Mesenchymal stem cell (in vitro differentiated cells and primary cell): ENCODE data around the gene TBC1D22A.

Experiments
- DNase-seq: peaks from one replicate; pipeline ENCODE4 v3.0.0-alpha.2; 2013
- H2AFZ ChIP-seq: one replicate; pipeline ENCODE4 v1.6.1; 2013; ENCODE audit warnings: low read depth, mild to moderate bottlenecking, control low read depth, inconsistent platforms, low read length, moderate library complexity
- H2AK5ac ChIP-seq: 2 replicates; pipeline ENCODE4 v1.6.1; 2013; ENCODE audit warnings: low read length, moderate library complexity, mild to moderate bottlenecking, inconsistent platforms; ENCODE audit not compliant: severe bottlenecking
- H2BK120ac ChIP-seq: one replicate; pipeline ENCODE4 v1.6.1; 2013; ENCODE audit warnings: low read depth, mild to moderate bottlenecking, inconsistent platforms, low read length, moderate library complexity
- H2BK12ac ChIP-seq, 2 experiments: one replicate each; pipeline ENCODE4 v1.6.1; 2013; ENCODE audit warnings: inconsistent platforms in 2 of 2, low read length in 2 of 2, mild to moderate bottlenecking in 2 of 2, moderate library complexity in 2 of 2, control low read depth in 1 of 2
- H2BK15ac ChIP-seq: one replicate; pipeline ENCODE4 v1.6.1; 2013; ENCODE audit warnings: mild to moderate bottlenecking, low read depth, inconsistent platforms; ENCODE audit not compliant: poor library complexity, severe bottlenecking
- H2BK5ac ChIP-seq: 2 replicates; pipeline ENCODE4 v1.6.1; 2013; ENCODE audit warnings: low read depth, mild to moderate bottlenecking, low read length, control low read depth, inconsistent platforms; ENCODE audit not compliant: poor library complexity, severe bottlenecking
- H3K14ac ChIP-seq, 2 experiments: one replicate each; pipeline ENCODE4 v1.6.1; 2013; ENCODE audit warnings: inconsistent platforms in 2 of 2, low read length in 2 of 2, control low read depth in 1 of 2, mild to moderate bottlenecking in 1 of 2, moderate library complexity in 1 of 2
- H3K18ac ChIP-seq, 2 experiments: one replicate each; pipeline ENCODE4 v1.6.1; 2013; ENCODE audit warnings: inconsistent platforms in 2 of 2, low read length in 2 of 2, control low read depth in 1 of 2, low read depth in 1 of 2, mild to moderate bottlenecking in 1 of 2
- H3K23ac ChIP-seq, 2 experiments: one replicate each; pipeline ENCODE4 v1.6.1; 2013; ENCODE audit warnings: inconsistent platforms in 2 of 2, low read length in 2 of 2, mild to moderate bottlenecking in 2 of 2, moderate library complexity in 2 of 2, control low read depth in 1 of 2
- H3K27ac ChIP-seq: 2 replicates; pipeline ENCODE4 v1.5.1; 2013; ENCODE audit warnings: mild to moderate bottlenecking, moderate library complexity, low read length, control low read depth, inconsistent platforms; ENCODE audit not compliant: poor library complexity, severe bottlenecking
- H3K27me3 ChIP-seq, 2 experiments: 2 replicates each; pipeline versions ENCODE4 v1.6.1 to v1.7.0; 2013; ENCODE audit warnings: low read length in 2 of 2, mild to moderate bottlenecking in 2 of 2, moderate library complexity in 2 of 2, control low read depth in 1 of 2, inconsistent platforms in 1 of 2; ENCODE audit not compliant: control insufficient read depth in 1 of 2, insufficient read depth in 1 of 2
- H3K36me3 ChIP-seq, 2 experiments: 2 replicates each; pipeline versions ENCODE4 v1.6.1 to v1.7.0; 2013; ENCODE audit warnings: low read length in 2 of 2, control low read depth in 1 of 2, inconsistent platforms in 1 of 2, low read depth in 1 of 2, mild to moderate bottlenecking in 1 of 2; ENCODE audit not compliant: insufficient read depth in 2 of 2, control insufficient read depth in 1 of 2
- H3K4ac ChIP-seq, 2 experiments: one replicate each; pipeline ENCODE4 v1.6.1; 2013; ENCODE audit warnings: inconsistent platforms in 2 of 2, low read length in 2 of 2, mild to moderate bottlenecking in 2 of 2, moderate library complexity in 2 of 2, control low read depth in 1 of 2, low read depth in 1 of 2
- H3K4me1 ChIP-seq: 2 replicates; pipeline ENCODE4 v1.6.1; 2013; ENCODE audit warnings: low read depth, low read length, control low read depth; ENCODE audit not compliant: control insufficient read depth, insufficient read depth
- H3K4me2 ChIP-seq: 2 replicates; pipeline ENCODE4 v1.6.1; 2013; ENCODE audit warnings: low read length, mild to moderate bottlenecking, inconsistent platforms; ENCODE audit not compliant: poor library complexity, severe bottlenecking
- H3K4me3 ChIP-seq, 2 experiments: 2 replicates each; pipeline versions ENCODE4 v1.5.1 to v1.7.0; 2013; ENCODE audit warnings: low read length in 2 of 2, mild to moderate bottlenecking in 2 of 2, control low read depth in 1 of 2, low read depth in 1 of 2; ENCODE audit not compliant: insufficient read depth in 1 of 2
- H3K79me1 ChIP-seq: replicated peaks from 2 replicates; pipeline ENCODE4 v1.6.1; 2013; ENCODE audit warnings: mild to moderate bottlenecking, control low read depth, low read length, inconsistent platforms; ENCODE audit not compliant: poor library complexity, severe bottlenecking
- H3K9ac ChIP-seq: 2 replicates; pipeline ENCODE4 v1.7.0; 2013; ENCODE audit warnings: mild to moderate bottlenecking, low read length, moderate library complexity
- H3K9me3 ChIP-seq: 2 replicates; pipeline ENCODE4 v1.7.0; 2013; ENCODE audit warnings: mild to moderate bottlenecking, low read length; ENCODE audit not compliant: control insufficient read depth
- H4K8ac ChIP-seq: one replicate; pipeline ENCODE4 v1.6.1; 2013; ENCODE audit warnings: inconsistent platforms, mild to moderate bottlenecking, low read length, moderate library complexity
- H4K91ac ChIP-seq: one replicate; pipeline ENCODE4 v1.6.1; 2013; ENCODE audit warnings: mild to moderate bottlenecking, low read length, inconsistent platforms
- WGBS: methylation state at CpG from one replicate; pipeline ENCODE4 v1.1.7; 2013; ENCODE audit warnings: mixed read lengths; 5-methylcytosine and 5-hydroxymethylcytosine counted together

The TBC1D22A gene

DNA sequence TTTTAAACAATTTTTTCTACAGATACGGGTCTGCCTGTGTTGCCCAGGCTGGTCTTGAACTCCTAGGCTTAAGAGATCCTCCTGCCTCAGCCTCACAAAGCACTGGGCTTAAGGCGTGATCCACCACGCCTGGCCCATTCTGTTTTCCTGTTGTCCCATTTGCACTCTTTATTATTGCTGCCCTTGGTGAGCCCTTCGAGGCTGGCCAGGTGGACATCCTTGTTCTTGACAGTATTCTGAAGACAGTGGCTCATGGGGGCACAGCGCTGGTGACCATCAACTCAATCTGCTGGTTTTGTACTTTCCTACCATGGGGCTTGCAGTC, 35.6 kb downstream of the TBC1D22A start:
- H2AFZ ChIP-seq = no peak overlapping the region
- no peak overlapping the region for H4K8ac ChIP-seq
- H2BK12ac ChIP-seq = no peak overlapping the region
- H2AK5ac ChIP-seq = no peak overlapping the region
- no peak overlapping the region for H2BK120ac ChIP-seq
- WGBS = 93% methylated on average over 5 of the region's 5 CpGs
- no peak overlapping the region for H3K4me3 ChIP-seq
- H3K4me1 ChIP-seq = peaks cover 22% of the 10 kb centered on the region
- no peak overlapping the region for H3K4me2 ChIP-seq
- H3K23ac ChIP-seq = no peak overlapping the region
- H3K79me1 ChIP-seq = peaks cover 43% of the 10 kb centered on the region
- peak overlapping the region; percentile 9 for H4K91ac ChIP-seq
- no peaks in the 10 kb centered on the region for H3K27me3 ChIP-seq
- H3K9ac ChIP-seq = no peak overlapping the region
- H3K27ac ChIP-seq = no peak overlapping the region
- no peaks in the 10 kb centered on the region for H3K9me3 ChIP-seq
- no peak for DNase-seq
- no peak overlapping the region for H3K18ac ChIP-seq
- peaks cover 72 to 76% of the 10 kb centered on the region in 2 experiments for H3K36me3 ChIP-seq
- H2BK15ac ChIP-seq = no peak overlapping the region
- no peak overlapping the region for H3K4ac ChIP-seq
- no peak overlapping the region for H3K14ac ChIP-seq
- no peak overlapping the region for H2BK5ac ChIP-seq

DNA sequence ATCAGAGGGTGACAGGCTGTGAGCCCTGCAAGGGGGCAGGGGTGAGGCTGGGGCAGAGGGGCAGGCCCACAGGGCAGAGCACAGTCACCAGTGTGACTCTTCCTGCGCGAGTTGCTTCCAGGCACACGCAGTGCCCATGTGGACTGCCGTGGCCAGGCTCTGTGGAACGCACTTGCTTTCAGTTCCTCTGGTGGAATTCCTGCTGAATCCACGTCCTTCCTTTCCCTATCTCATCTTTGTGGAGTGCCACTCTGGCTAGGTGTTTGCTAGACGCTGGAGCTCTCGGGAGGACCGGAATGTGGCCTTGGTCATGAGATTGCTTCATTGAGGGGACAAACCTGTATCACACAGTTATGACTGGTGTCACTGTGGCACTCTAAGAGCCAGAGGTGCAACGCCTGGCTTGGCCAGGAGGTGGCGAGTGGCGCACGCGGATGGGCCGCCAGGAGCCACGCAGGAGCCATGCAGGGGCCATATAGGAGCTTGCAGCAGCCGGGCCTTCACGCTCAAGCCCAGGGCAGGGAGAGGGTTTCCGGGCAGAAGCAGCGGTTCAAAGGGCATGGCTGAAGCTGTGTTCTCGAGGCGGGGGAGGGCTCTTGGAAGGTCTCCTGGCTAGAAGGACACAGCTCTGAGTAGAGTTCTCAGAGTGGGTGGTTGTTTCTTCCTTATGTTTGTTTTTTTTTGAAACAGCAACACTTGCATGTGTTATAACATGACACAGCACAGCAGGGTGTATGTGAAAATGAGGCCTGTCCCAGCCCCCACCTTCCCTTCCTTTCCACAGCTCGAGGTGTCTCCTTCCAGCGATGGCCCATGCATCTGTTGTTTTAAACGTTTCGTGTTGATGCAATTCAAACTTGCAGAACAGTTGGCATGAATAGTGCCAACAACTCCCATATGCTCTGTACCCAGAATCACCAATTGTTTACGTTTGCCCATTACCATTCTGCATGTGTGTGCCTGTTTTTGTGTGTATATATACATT, 36.2 kb downstream of the TBC1D22A start:
- Histone ChIP-seq H3K4me2 (no peak overlapping the region), H3K27me3 (no peaks in the 10 kb centered on the region), H3K9ac (peak overlapping the region; percentile 26), H2BK5ac (no peak overlapping the region), H4K8ac (no peak overlapping the region), H2AK5ac (peak overlapping the region; percentile 47), H3K4me1 (peaks cover 29% of the 10 kb centered on the region), H3K36me3 (peaks cover 67 to 70% of the 10 kb centered on the region in 2 experiments), H3K9me3 (no peaks in the 10 kb centered on the region), H4K91ac (peak overlapping the region; percentile 9), H2AFZ (no peak overlapping the region), H3K18ac (no peak overlapping the region), H2BK12ac (no peak overlapping the region), H3K4me3 (no peak overlapping the region), H3K4ac (no peak overlapping the region), H3K27ac (no peak overlapping the region), H2BK120ac (no peak overlapping the region), H3K79me1 (peaks cover 43% of the 10 kb centered on the region), H2BK15ac (no peak overlapping the region), H3K23ac (no peak overlapping the region), H3K14ac (no peak overlapping the region)
- 32% methylated on average over 24 of the region's 27 CpGs for WGBS
- peak; percentile 76 for DNase-seq

DNA sequence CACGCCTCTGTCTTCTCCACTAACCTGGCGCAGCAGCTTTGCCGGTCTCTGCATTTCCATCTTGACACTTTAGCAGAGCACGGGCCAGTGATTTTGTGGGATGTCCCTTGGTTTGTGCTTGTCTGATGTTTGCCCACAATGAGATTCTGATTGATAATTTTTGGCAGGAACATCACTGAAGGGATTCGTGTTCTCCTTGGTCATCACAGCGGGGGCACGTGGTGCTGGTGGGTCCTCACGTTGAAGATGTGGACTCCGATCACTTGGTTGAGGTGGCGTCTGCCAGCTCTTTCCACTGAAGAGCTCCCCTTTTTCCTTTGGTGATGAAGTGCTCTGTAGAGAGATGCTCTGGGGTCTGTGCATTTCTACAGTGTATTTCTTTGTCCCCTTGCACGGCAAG, 37.2 kb downstream of the TBC1D22A start:
- Histone ChIP-seq H3K4me3 (no peak overlapping the region), H4K8ac (no peak overlapping the region), H2BK15ac (no peak overlapping the region), H3K27ac (no peak overlapping the region), H3K36me3 (peaks cover 60 to 62% of the 10 kb centered on the region in 2 experiments), H2AFZ (no peak overlapping the region), H3K4me1 (peaks cover 30% of the 10 kb centered on the region), H3K18ac (no peak overlapping the region), H2BK12ac (no peak overlapping the region), H2BK120ac (no peak overlapping the region), H3K14ac (no peak overlapping the region), H3K9ac (no peak overlapping the region), H2AK5ac (no peak overlapping the region), H3K4ac (no peak overlapping the region), H3K27me3 (no peaks in the 10 kb centered on the region), H3K9me3 (no peaks in the 10 kb centered on the region), H2BK5ac (no peak overlapping the region), H3K79me1 (peaks cover 41% of the 10 kb centered on the region), H3K4me2 (no peak overlapping the region), H4K91ac (no peak overlapping the region), H3K23ac (no peak overlapping the region)
- 88% methylated on average over 11 of the region's 11 CpGs for WGBS
- DNase-seq = no peak

DNA sequence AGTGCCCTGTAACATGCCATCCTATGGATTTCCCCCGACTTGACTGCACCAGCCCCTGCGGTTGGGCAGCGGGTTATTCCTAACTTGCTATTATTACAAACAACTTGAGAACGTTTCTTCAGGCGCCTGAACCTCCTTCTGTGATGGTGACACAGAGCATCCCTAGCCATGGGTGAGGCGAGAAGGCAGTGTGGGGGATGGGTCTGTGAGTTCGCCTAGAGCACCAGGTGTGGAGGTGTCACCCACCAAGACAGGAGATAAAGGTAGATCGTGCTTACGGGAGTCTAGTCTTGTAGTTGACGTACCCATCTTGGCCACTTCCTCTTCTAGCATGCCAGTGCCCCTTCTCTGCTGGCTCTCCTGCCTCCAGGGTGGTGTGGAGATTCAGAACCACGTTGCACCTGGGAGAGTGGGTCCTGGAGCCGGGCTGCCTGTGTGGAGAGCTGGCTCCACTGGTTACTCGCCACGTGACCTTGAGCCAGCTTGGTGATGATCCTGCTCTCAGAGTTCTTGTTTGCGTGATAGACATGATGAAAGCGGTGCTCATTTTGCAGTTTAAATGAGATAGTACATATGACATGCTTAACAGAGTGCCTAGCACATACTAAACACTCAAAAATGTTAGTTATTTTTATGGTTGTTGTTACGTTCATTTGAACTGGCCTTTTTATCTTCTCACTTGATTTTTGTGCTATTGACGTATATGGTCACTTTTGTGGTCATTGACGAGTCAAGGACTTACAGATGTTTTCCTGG, 37.8 kb downstream of the TBC1D22A start:
- Histone ChIP-seq H2AFZ (no peak overlapping the region), H3K79me1 (peaks cover 44% of the 10 kb centered on the region), H3K36me3 (peaks cover 59 to 60% of the 10 kb centered on the region in 2 experiments), H3K9me3 (no peaks in the 10 kb centered on the region), H3K14ac (no peak overlapping the region), H3K4me2 (no peak overlapping the region), H3K18ac (no peak overlapping the region), H3K9ac (no peak overlapping the region), H3K4ac (no peak overlapping the region), H2BK12ac (no peak overlapping the region), H4K8ac (no peak overlapping the region), H2BK15ac (no peak overlapping the region), H3K27ac (no peak overlapping the region), H3K4me3 (no peak overlapping the region), H3K23ac (no peak overlapping the region), H2BK5ac (no peak overlapping the region), H2AK5ac (peak overlapping the region; percentile 59), H3K4me1 (peaks cover 30% of the 10 kb centered on the region), H2BK120ac (no peak overlapping the region), H4K91ac (peak overlapping the region; percentile 35), H3K27me3 (no peaks in the 10 kb centered on the region)
- no peak for DNase-seq
- WGBS = 91% methylated on average over 17 of the region's 19 CpGs
